Esophagus (tissue), 2 donors: Measurements from ENCODE around the gene DOCK2. TPM values are rescaled to one million over a fixed set of nuclear protein-coding genes. Genes with fewer than 3 reads are reported as not detected.

Source experiments
- H3K27ac ChIP-seq, 2 donors: one replicate each; pipeline ENCODE4 v1.5.1; 2013; ENCODE audit warnings: low read depth in 2 of 2, mild to moderate bottlenecking in 2 of 2, inconsistent platforms in 1 of 2, low read length in 1 of 2, moderate library complexity in 1 of 2
- H3K27me3 ChIP-seq, 2 donors: one replicate each; pipeline ENCODE4 v1.6.1; 2013; ENCODE audit warnings: low read length in 2 of 2, control low read depth in 1 of 2, mild to moderate bottlenecking in 1 of 2; ENCODE audit not compliant: insufficient read depth in 2 of 2, control insufficient read depth in 1 of 2
- H3K36me3 ChIP-seq, 2 donors: one replicate each; pipeline ENCODE4 v1.6.1; 2013; ENCODE audit warnings: low read length in 1 of 2; ENCODE audit not compliant: control insufficient read depth in 2 of 2, insufficient read depth in 2 of 2
- H3K4me1 ChIP-seq, 2 donors: one replicate each; pipeline ENCODE4 v1.6.1; 2013; ENCODE audit warnings: low read length in 1 of 2; ENCODE audit not compliant: control insufficient read depth in 2 of 2, insufficient read depth in 2 of 2
- H3K4me3 ChIP-seq, 2 donors: one replicate each; pipeline ENCODE4 v1.5.1; 2013; ENCODE audit warnings: low read length in 2 of 2, mild to moderate bottlenecking in 2 of 2, low read depth in 1 of 2, moderate library complexity in 1 of 2
- H3K9me3 ChIP-seq, 2 donors: one replicate each; pipeline ENCODE4 v1.6.1; 2013; ENCODE audit warnings: mild to moderate bottlenecking in 2 of 2, low read depth in 1 of 2, low read length in 1 of 2, moderate library complexity in 1 of 2; ENCODE audit not compliant: control insufficient read depth in 2 of 2, insufficient read depth in 1 of 2
- WGBS, 2 donors: extraction: QIAGEN DNeasy Blood & Tissue Kit; methylation state at CpG; one replicate each; pipeline ENCODE4 v1.1.7; 2013; 5-methylcytosine and 5-hydroxymethylcytosine counted together
- polyA plus RNA-seq, 2 donors: library from polyadenylated mRNA; stranded (reverse); fragments of 200-250 nt; gene quantifications; one replicate each; pipeline ENCODE4 v1.2.3, GENCODE V29; 2013
- donor health status: healthy with polysubstance abuse.
- donor health status: Bipolar disorder and iron deficiency.

Gene DOCK2
- polyA plus RNA-seq, 2 donors, result 0.86 to 1.2 TPM

DNA sequence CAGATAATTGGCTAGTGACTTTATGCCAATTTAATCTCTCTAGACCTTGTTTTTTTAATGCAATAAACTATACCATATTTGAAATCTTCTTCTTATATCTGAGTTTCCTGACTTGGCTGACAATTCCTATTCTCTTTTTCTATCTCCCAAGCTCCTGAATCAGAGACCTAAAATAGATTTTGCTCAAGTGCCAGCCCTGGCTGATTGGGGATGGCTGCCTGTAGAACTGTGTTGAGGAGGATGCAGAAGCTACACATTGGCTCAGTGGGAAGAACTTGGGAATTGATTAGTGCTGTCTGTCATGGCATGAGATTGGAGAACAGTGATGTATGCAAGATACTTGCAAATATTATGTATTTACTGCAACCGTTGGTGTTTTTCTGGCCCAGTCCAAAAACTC lies 210.4 kb downstream of the DOCK2 start:
- Histone ChIP-seq H3K4me1 (no peaks in the 10 kb centered on the region), H3K27me3 (no peaks in the 10 kb centered on the region), H3K27ac (no peak overlapping the region), H3K36me3 (peaks cover 0 to 2% of the 10 kb centered on the region in 2 donors), H3K4me3 (no peak overlapping the region), H3K9me3 (peaks cover 0 to 7% of the 10 kb centered on the region in 2 donors)
- 79 to 83% methylated on average over 1 of the region's 1 CpG for WGBS, 2 donors

DNA sequence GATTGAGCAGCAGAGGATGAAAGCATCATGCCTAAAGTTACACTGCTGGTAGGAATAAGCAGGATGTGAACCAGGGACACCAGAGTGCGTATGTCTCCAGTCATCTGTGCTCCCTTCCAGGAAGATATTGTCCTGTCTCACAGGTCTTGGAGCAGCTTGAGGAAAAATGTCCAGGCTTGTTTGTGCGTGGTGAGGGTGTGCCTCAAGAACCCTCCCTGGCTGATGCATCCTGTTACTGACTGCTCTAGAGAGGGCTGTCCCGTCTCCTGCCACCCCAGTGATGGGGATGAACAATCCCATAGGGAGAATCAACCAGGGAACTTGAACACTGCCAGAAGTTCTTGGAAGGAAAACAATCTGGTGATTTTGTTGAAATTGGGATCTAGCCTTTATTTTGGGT lies 211.2 kb downstream of the DOCK2 start:
- Histone ChIP-seq H3K36me3 (peaks cover 0 to 2% of the 10 kb centered on the region in 2 donors), H3K27me3 (no peaks in the 10 kb centered on the region), H3K27ac (no peak overlapping the region), H3K4me3 (no peak overlapping the region), H3K9me3 (peaks cover 0 to 7% of the 10 kb centered on the region in 2 donors), H3K4me1 (no peaks in the 10 kb centered on the region)
- whole genome bisulfite sequencing, 2 donors, result 54 to 70% methylated on average over 3 of the region's 3 CpGs

DNA sequence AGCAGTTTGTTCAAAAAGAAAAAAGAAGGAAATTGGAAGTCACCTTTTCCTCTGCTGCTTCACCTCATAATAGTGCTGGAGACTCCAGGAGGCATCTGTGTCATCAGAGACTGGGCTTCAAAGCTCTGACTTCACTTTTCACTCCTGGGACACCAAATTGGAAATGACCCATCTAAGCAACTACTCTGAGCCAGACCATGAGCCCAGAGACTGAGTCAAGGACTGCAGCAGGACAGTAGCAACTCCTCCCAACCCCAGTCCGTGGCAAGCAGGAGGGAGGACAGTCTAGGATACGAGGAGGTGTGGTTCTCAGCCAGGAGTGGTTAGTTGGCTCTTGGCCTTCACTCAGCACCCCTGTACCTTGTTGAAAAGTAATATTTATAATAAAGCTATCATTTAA lies 211.7 kb downstream of the DOCK2 start:
- Histone ChIP-seq H3K27me3 (no peaks in the 10 kb centered on the region), H3K4me3 (no peak overlapping the region), H3K9me3 (peaks cover 0 to 7% of the 10 kb centered on the region in 2 donors), H3K4me1 (no peaks in the 10 kb centered on the region), H3K36me3 (peaks cover 0 to 2% of the 10 kb centered on the region in 2 donors), H3K27ac (no peak overlapping the region)
- 72 to 82% methylated on average over 2 of the region's 2 CpGs for WGBS, 2 donors

DNA sequence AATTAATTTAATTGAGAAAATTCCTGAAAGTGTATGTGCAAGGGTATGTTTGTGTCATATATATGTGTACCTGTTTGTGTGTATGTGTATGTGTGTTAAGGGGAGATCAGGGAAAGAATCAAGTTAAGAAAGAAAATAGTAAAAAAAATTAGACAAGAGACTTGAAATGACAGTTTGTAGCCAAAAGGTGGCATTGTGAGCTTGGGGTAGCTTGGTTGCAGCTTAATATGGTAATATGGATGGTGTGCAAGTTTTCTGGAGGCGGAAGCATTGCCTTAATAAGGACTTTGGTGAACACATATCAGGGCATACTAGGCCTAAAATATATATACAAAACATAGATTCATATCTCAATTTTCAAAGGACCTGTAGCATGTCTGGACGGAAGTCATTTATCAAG lies 213.3 kb downstream of the DOCK2 start:
- no peak overlapping the region for H3K27ac ChIP-seq
- 95 to 98% methylated on average over 2 of the region's 2 CpGs for WGBS, 2 donors
- H3K4me3 ChIP-seq, result no peak overlapping the region
- no peaks in the 10 kb centered on the region for H3K36me3 ChIP-seq
- H3K27me3 ChIP-seq, result no peaks in the 10 kb centered on the region
- peaks cover 0 to 7% of the 10 kb centered on the region in 2 donors for H3K9me3 ChIP-seq
- H3K4me1 ChIP-seq, result no peaks in the 10 kb centered on the region

DNA sequence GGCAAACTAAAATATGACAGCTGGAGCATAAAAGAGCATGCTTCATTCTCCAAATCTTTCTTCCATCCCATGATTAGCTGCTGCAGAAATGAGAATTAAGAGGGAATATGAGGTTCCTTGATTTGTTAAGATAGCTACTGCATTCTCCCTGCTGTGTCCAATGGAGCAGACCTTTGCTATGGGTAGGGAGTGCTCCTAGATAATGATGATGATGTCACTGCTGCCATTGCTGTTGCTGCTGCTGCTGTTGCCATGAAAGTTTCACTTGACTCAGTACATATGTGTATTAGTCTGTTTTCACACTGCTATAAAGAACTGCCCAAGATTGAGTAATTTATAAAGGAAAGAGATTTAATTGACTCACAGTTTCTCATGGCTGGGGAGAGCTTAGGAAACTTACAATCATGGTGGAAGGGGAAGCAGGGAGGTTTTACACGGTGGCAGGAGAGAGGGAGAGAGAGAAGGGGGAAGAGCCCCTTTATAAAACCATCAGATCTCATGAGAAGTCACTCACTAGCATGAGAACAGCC lies 214.3 kb downstream of the DOCK2 start:
- Histone ChIP-seq H3K4me1 (no peaks in the 10 kb centered on the region), H3K36me3 (no peaks in the 10 kb centered on the region), H3K27ac (no peak overlapping the region), H3K4me3 (no peak overlapping the region), H3K27me3 (no peaks in the 10 kb centered on the region), H3K9me3 (peaks cover 0 to 7% of the 10 kb centered on the region in 2 donors)
- 29 to 33% methylated on average over 1 of the region's 1 CpG for WGBS, 2 donors

DNA sequence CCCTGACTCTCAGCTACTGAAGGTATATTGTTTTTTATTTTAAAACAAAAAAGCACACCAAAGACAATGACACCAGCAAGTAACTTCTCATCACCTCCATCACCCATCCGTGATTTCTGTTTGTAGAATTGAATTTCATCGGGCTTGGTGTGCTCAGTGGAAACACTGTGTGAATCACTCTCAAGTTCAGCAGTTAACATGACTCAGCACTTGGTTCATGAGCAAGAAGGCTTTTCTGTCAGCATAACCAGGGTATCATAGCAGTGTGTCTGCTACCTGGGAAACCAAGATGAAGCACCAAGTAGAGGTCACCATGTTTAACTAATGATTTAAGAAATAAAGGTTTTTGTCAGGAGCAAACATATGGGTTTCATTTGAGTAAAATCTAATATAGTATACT lies 219.5 kb downstream of the DOCK2 start:
- no peaks in the 10 kb centered on the region for H3K4me1 ChIP-seq
- 81% methylated on average over 2 of the region's 2 CpGs for WGBS, 2 donors
- no peaks in the 10 kb centered on the region for H3K36me3 ChIP-seq
- H3K4me3 ChIP-seq, result no peak overlapping the region
- H3K9me3 ChIP-seq, result peaks cover 0 to 3% of the 10 kb centered on the region in 2 donors
- H3K27ac ChIP-seq, result no peak overlapping the region
- H3K27me3 ChIP-seq, result no peaks in the 10 kb centered on the region

DNA sequence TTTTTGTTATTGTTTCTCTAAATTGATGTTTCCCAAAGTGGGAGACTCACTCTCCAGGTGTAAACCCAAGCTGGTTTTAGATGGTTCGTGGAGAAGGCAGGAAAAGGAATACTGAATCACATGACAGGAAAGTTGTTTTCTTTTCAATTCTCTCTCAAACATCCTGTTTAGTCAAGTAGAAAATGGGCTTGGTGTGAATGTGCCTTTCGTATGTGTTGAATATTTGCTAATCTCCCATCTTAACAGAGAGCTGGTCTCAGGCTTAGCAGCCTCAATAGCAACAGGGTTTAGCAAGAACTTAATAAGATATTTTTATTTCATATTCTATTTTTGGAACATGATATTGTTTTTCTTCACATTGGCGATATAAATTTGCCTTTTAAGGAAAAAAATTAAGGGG lies 223.5 kb downstream of the DOCK2 start:
- Histone ChIP-seq H3K9me3 (no peaks in the 10 kb centered on the region), H3K27ac (no peak overlapping the region), H3K4me3 (no peak overlapping the region), H3K27me3 (no peaks in the 10 kb centered on the region), H3K36me3 (no peaks in the 10 kb centered on the region), H3K4me1 (no peaks in the 10 kb centered on the region)
- 47 to 55% methylated on average over 3 of the region's 3 CpGs for WGBS, 2 donors

DNA sequence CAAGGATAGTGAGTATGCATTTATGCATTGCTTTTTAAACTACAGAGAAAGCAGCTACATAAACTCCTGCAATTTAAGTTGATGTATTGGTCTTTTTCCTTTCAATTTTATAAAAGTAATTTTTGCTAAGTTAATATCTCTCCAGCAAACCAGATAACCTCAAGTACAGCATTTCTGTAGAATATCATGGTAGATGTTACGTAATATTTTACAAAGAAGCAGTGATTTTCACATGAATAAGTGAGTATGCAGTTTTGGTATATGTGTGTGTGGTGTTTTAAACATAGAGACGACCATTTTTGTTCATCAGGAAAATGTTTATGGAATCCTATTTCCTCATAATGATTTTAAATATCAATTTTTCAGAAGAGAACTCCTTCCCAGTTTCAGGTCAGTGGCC lies 224.4 kb downstream of the DOCK2 start:
- no peaks in the 10 kb centered on the region for H3K9me3 ChIP-seq
- no peaks in the 10 kb centered on the region for H3K27me3 ChIP-seq
- no peaks in the 10 kb centered on the region for H3K4me1 ChIP-seq
- H3K4me3 ChIP-seq, result no peak overlapping the region
- H3K36me3 ChIP-seq, result no peaks in the 10 kb centered on the region
- H3K27ac ChIP-seq, result no peak overlapping the region
- 73% methylated on average over 2 of the region's 2 CpGs for WGBS, 2 donors

DNA sequence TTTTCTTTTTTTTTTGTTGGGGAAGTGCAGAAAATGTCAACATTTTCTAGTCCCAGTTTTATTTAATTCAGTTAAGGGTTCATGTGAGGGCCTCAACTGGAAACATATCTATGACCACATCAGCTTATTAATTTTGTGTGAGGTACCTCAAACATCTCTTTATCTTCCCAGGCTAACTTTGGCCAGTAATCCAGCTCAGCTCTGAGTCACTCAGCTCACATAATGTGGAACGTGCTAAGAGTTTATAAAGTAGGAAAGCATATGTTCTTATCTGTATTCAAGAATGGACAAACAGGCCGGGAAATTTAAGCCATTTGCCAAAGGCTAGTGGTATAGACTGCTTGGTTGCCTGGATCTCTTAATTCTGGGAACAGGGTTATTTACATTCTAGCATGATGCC lies 224.9 kb downstream of the DOCK2 start:
- H3K4me1 ChIP-seq, result no peaks in the 10 kb centered on the region
- no peaks in the 10 kb centered on the region for H3K9me3 ChIP-seq
- H3K27me3 ChIP-seq, result no peaks in the 10 kb centered on the region
- H3K27ac ChIP-seq, result no peak overlapping the region
- H3K36me3 ChIP-seq, result no peaks in the 10 kb centered on the region
- H3K4me3 ChIP-seq, result no peak overlapping the region
- WGBS, 2 donors, result 63 to 72% methylated on average over 2 of the region's 2 CpGs

DNA sequence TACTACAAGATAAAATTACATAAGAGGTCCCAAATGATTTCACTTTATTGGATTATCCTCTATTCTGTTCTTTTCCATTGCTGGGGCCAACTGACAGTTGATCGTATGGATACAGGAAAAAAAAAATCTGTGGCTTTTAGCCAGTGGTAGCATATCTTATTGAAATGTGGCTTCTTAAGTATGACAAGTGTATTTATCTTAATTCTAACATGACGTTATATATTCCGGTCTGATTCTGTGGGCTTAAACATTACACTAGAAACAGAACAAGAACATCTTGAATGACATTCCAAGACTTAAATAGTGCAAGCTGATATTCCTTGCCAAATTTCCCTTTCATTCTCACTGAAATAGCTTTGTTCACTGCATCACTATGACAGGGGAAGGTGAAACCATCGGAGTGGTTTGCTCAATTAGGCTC lies 225.3 kb downstream of the DOCK2 start:
- WGBS, 2 donors, result 76% methylated on average over 4 of the region's 4 CpGs
- H3K4me1 ChIP-seq, result no peaks in the 10 kb centered on the region
- no peaks in the 10 kb centered on the region for H3K36me3 ChIP-seq
- H3K9me3 ChIP-seq, result no peaks in the 10 kb centered on the region
- H3K27me3 ChIP-seq, result no peaks in the 10 kb centered on the region
- H3K27ac ChIP-seq, result no peak overlapping the region
- no peak overlapping the region for H3K4me3 ChIP-seq
